ENCODE measurements around the gene SIGLECL1.
"Not testable (repeated sequence)": the region's sequence is repeated elsewhere in the genome, so short reads cannot be mapped to it uniquely, and the experiment has no call there.

DNA sequence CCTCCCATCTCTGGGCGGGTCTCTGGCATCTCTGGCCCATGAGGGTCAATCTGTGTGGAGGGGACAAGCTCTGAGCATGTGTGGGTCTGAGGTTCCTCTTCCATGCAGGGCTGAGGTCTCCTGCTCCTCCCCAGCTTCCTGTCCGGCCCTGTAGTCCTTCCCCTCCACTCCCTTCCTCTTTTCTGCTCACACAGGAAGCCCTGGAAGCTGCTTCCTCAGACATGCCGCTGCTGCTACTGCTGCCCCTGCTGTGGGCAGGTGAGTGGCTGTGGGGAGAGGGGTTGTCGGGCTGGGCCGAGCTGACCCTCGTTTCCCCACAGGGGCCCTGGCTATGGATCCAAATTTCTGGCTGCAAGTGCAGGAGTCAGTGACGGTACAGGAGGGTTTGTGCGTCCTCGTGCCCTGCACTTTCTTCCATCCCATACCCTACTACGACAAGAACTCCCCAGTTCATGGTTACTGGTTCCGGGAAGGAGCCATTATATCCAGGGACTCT is 25.9 kb upstream of the SIGLECL1 start, which contains the start of gene CD33:
- not testable (repeated sequence) for TF ChIP-seq CTCF (conservative IDR thresholded peaks at IDR 0.05; ENCODE audit: low read depth, low read length); EZH2 (IDR thresholded peaks at IDR 0.05; ENCODE audit: borderline replicate concordance, low read depth, low read length, poor library complexity, severe bottlenecking)
